Measurements from ENCODE around the gene ARHGEF11. TPM values are rescaled to one million over a fixed set of nuclear protein-coding genes. Genes with fewer than 3 reads are reported as not detected.

ARHGEF11 gene
- total and polyA plus RNA-seq, 12 donors, result 10.4 to 34.5 (median 26.8) TPM

- Histone ChIP-seq H3K9me3 (no peaks in the 10 kb centered on the region), H3K4me1 (peaks cover 0 to 57% (median 29%) of the 10 kb centered on the region in 9 donors), H3K36me3 (no peaks in the 10 kb centered on the region), H3K27ac (no peak overlapping the region), H3K27me3 (no peaks in the 10 kb centered on the region), H3K4me3 (no peak overlapping the region)
- TF ChIP-seq, protein P1, sequence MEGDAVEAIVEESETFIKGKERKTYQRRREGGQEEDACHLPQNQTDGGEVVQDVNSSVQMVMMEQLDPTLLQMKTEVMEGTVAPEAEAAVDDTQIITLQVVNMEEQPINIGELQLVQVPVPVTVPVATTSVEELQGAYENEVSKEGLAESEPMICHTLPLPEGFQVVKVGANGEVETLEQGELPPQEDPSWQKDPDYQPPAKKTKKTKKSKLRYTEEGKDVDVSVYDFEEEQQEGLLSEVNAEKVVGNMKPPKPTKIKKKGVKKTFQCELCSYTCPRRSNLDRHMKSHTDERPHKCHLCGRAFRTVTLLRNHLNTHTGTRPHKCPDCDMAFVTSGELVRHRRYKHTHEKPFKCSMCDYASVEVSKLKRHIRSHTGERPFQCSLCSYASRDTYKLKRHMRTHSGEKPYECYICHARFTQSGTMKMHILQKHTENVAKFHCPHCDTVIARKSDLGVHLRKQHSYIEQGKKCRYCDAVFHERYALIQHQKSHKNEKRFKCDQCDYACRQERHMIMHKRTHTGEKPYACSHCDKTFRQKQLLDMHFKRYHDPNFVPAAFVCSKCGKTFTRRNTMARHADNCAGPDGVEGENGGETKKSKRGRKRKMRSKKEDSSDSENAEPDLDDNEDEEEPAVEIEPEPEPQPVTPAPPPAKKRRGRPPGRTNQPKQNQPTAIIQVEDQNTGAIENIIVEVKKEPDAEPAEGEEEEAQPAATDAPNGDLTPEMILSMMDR (IDR thresholded peaks at IDR 0.05), result no peak
- intact Hi-C loops (cut with DNase I), result no loop called here
- 51% methylated on average over 2 of the region's 2 CpGs for WGBS, 2 donors
- no peak for DNase-seq
- ATAC-seq, result no peak
These were observed 39.6 kb downstream of the ARHGEF11 start for GRCh38 chr1:157005965-157006364.

DNA sequence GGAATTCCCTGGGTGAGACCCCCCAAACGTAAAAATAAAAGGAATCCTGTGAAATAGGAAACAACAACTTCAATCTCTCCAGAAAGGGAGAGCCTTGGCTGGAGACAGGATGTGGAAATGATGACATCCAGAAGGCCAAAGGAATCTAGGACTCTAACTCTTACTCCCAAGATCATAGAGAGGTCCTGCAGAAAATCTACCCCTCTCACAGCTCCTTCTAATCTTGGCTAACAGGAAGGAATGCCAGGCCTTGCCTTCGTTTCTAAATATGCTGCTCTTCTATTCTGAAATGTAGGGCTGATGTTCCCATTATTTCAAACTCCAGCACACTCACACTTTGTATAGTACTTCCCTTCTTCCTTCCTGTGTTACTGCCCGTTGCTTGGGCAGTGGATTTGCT, 40.7 kb downstream of the ARHGEF11 start:
- peaks cover 0 to 60% (median 29%) of the 10 kb centered on the region in 9 donors for H3K4me1 ChIP-seq
- ATAC-seq, result peak in 1 of 8 donors; percentile 14

GRCh38 chr1:157004327-157004726, 41.2 kb downstream of the ARHGEF11 start:
- Histone ChIP-seq H3K9me3 (no peaks in the 10 kb centered on the region), H3K27me3 (no peaks in the 10 kb centered on the region), H3K36me3 (no peaks in the 10 kb centered on the region), H3K27ac (peak overlapping the region in 1 of 10 donors; percentile 40), H3K4me3 (no peak overlapping the region), H3K4me1 (peaks cover 0 to 61% (median 29%) of the 10 kb centered on the region in 9 donors)
- intact Hi-C loops (cut with DNase I), result no loop called here
- TF ChIP-seq, protein P1 (IDR thresholded peaks at IDR 0.05), result no peak
- DNase-seq (no peak), ATAC-seq (no peak)
- WGBS, 2 donors, result 75 to 78% methylated on average over 4 of the region's 4 CpGs

More for the DNA sequence above, 40.7 kb downstream of the ARHGEF11 start:
- no peaks in the 10 kb centered on the region for H3K36me3 ChIP-seq
- intact Hi-C loops (cut with DNase I), result no loop called here
- no peaks in the 10 kb centered on the region for H3K9me3 ChIP-seq
- 17 to 23% methylated on average over 3 of the region's 3 CpGs for WGBS, 2 donors
- no peak for DNase-seq
- H3K4me3 ChIP-seq, result no peak overlapping the region
- no peaks in the 10 kb centered on the region for H3K27me3 ChIP-seq
- H3K27ac ChIP-seq, result peak overlapping the region in 1 of 10 donors; percentile 40
- TF ChIP-seq, protein P1 (IDR thresholded peaks at IDR 0.05), result no peak

DNA sequence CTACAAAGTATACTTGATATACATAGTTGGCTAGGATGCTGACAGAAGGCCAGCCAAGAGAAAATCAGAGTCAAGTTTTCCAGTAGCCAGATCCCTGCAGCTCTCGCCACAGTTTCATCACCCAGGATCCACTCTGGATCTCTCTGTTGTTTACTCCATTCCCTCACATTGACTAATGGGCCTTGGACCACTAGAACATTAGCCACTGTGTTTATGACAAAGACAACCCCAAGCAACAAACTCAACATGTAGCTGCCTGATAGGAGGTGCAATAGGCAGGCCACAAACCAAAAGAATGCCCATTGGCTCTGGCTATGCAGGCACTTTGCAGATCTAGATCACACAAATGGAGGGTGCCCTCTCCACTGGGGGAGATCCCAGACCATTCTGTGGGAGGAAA, 44.2 kb downstream of the ARHGEF11 start:
- H3K36me3 ChIP-seq, result no peaks in the 10 kb centered on the region
- intact Hi-C loops (cut with DNase I), result no loop called here
- ATAC-seq (no peak), DNase-seq (no peak)
- H3K27ac ChIP-seq, result no peak overlapping the region
- H3K4me3 ChIP-seq, result no peak overlapping the region
- no peaks in the 10 kb centered on the region for H3K9me3 ChIP-seq
- peaks cover 0 to 49% (median 15%) of the 10 kb centered on the region in 9 donors for H3K4me1 ChIP-seq
- WGBS, 2 donors, result 83 to 91% methylated on average over 1 of the region's 1 CpG
- TF ChIP-seq, protein P1 (IDR thresholded peaks at IDR 0.05), result no peak
- H3K27me3 ChIP-seq, result no peaks in the 10 kb centered on the region

Data from heart right ventricle (tissue), 16 donors.